OCI-LY1 (cell line): ENCODE results near the gene CDH13.

ENCODE experiments used
- H2AFZ ChIP-seq: fragments of 200-600 bp; sonication (generic), shearing (Covaris generic); 2 replicates; pipeline ENCODE4 v1.6.0; 2014; ENCODE audit warnings: antibody characterized with exemption, mild to moderate bottlenecking, low read length
- H3F3A ChIP-seq: fragments of 200-600 bp; sonication (generic), shearing (Covaris generic); 2 replicates; pipeline ENCODE4 v1.6.0; 2014; ENCODE audit warnings: mild to moderate bottlenecking, antibody characterized with exemption, low read length, moderate library complexity; ENCODE audit not compliant: insufficient read depth
- H3K27ac ChIP-seq: fragments of 200-600 bp; sonication (generic); 2 replicates; pipeline ENCODE4 v1.5.1; 2014; ENCODE audit warnings: low read length, mixed run types, mild to moderate bottlenecking, low read depth; ENCODE audit not compliant: poor library complexity, severe bottlenecking
- H3K27me3 ChIP-seq: fragments of 200-600 bp; sonication (generic); 2 replicates; pipeline ENCODE4 v1.6.0; 2014; ENCODE audit warnings: antibody characterized with exemption, mild to moderate bottlenecking, low read length, moderate library complexity; ENCODE audit not compliant: insufficient read depth
- H3K36me3 ChIP-seq: fragments of 200-600 bp; sonication (generic); 2 replicates; pipeline ENCODE4 v1.6.1; 2014; ENCODE audit warnings: mild to moderate bottlenecking, antibody characterized with exemption, low read length, moderate library complexity, mixed read lengths; ENCODE audit not compliant: insufficient read depth
- H3K4me1 ChIP-seq: fragments of 200-600 bp; sonication (generic); 2 replicates; pipeline ENCODE4 v1.5.1; 2014; ENCODE audit warnings: mild to moderate bottlenecking, low read length, moderate library complexity; ENCODE audit not compliant: insufficient read depth, severe bottlenecking
- H3K4me2 ChIP-seq: fragments of 200-600 bp; sonication (generic), shearing (Covaris generic); 2 replicates; pipeline ENCODE4 v1.6.1; 2014; ENCODE audit warnings: low read length
- H3K4me3 ChIP-seq: fragments of 200-600 bp; sonication (generic); 2 replicates; pipeline ENCODE4 v1.5.1; 2014; ENCODE audit warnings: low read length, low read depth, mild to moderate bottlenecking, mixed read lengths; ENCODE audit not compliant: poor library complexity, severe bottlenecking
- H3K79me2 ChIP-seq: fragments of 200-600 bp; shearing (Covaris generic); 2 replicates; pipeline ENCODE4 v1.6.1; 2016; ENCODE audit warnings: mixed run types, low read length, mixed read lengths; ENCODE audit not compliant: insufficient read depth
- H3K9ac ChIP-seq: fragments of 200-600 bp; sonication (generic), shearing (Covaris generic); 2 replicates; pipeline ENCODE4 v1.6.1; 2014; ENCODE audit warnings: mild to moderate bottlenecking, low read length, mixed read lengths
- H3K9me2 ChIP-seq: fragments of 200-600 bp; sonication (generic), shearing (Covaris generic); 2 replicates; pipeline ENCODE4 v1.6.1; 2014; ENCODE audit warnings: low read depth, mild to moderate bottlenecking, low read length, mixed read lengths
- H3K9me3 ChIP-seq: fragments of 200-600 bp; shearing (Covaris generic); 2 replicates; pipeline ENCODE4 v1.6.1; 2014; ENCODE audit warnings: low read length, mixed read lengths
- H4K20me1 ChIP-seq: fragments of 200-600 bp; sonication (generic), shearing (Covaris generic); 2 replicates; pipeline ENCODE4 v1.6.0; 2016; ENCODE audit warnings: mild to moderate bottlenecking, low read length; ENCODE audit not compliant: insufficient read depth
- CTCF ChIP-seq: fragments of 200-600 bp; sonication (generic), shearing (Covaris generic); IDR thresholded peaks from 2 replicates; pipeline ENCODE4 v1.5.1; 2017; ENCODE audit warnings: mild to moderate bottlenecking, antibody characterized with exemption, low read length, moderate library complexity, mixed read lengths
- EZH2 ChIP-seq: fragments of 200-600 bp; sonication (generic), shearing (Covaris generic); IDR thresholded peaks from 2 replicates; pipeline ENCODE4 v1.8.0; 2017; ENCODE audit warnings: borderline replicate concordance, mixed run types, mild to moderate bottlenecking, antibody characterized with exemption, low read length, moderate library complexity, mixed read lengths

The CDH13 gene

DNA sequence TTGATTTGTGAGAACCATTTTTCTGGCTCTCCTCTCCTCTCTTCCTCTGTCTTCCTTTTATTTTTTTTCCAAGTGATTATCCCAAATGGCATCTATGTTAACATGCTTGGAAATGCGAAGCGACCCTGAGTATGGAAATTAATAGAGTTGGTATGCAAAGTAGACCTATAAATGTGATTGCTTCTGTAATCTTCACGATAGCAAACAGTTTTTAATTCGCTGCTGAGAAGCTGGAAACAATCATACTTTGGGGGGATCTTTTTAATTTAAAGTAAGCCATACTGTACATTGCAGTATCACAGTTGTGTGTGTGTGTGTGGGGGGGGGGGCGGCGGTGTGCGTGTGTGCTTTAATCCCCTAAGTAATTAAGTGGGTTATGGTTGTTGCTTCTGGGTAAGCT, 233.3 kb downstream of the CDH13 start:
- H3K36me3 ChIP-seq, result no peaks in the 10 kb centered on the region
- no peaks in the 10 kb centered on the region for H3K9me2 ChIP-seq
- H3F3A ChIP-seq, result no peaks in the 10 kb centered on the region
- no peaks in the 10 kb centered on the region for H4K20me1 ChIP-seq
- H3K9ac ChIP-seq, result no peak overlapping the region
- no peak overlapping the region for H3K4me2 ChIP-seq
- no peak overlapping the region for H3K27ac ChIP-seq
- no peak overlapping the region for H3K4me3 ChIP-seq
- no peaks in the 10 kb centered on the region for H3K79me2 ChIP-seq
- no peaks in the 10 kb centered on the region for H3K9me3 ChIP-seq
- H3K4me1 ChIP-seq, result no peaks in the 10 kb centered on the region
- no peaks in the 10 kb centered on the region for H3K27me3 ChIP-seq
- TF ChIP-seq EZH2 (no peak), CTCF (no peak)
- no peak overlapping the region for H2AFZ ChIP-seq

DNA sequence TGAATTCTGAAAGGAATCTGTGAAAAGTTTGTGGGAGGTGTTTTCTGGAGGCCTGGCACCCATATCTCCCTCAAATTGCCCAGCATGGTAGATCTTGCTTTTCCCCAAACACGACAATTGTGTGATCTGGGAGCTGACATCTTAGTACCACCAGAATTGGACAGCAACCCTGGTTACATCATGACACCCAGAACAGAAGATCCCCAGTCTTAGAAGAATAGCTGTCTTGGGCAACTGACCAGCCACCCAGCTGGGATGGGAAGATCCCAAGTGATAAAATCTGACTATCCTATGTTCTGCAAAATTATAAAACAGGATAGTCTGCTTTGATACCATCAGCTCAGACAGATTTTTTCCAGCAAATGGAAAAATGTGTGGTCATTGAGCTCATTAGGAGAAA, 235.3 kb downstream of the CDH13 start:
- Histone ChIP-seq H3K4me2 (no peak overlapping the region), H3K36me3 (no peaks in the 10 kb centered on the region), H3K9me2 (no peaks in the 10 kb centered on the region), H3F3A (no peaks in the 10 kb centered on the region), H3K79me2 (no peaks in the 10 kb centered on the region), H3K4me1 (no peaks in the 10 kb centered on the region), H3K27ac (no peak overlapping the region), H2AFZ (no peak overlapping the region), H3K9me3 (no peaks in the 10 kb centered on the region), H4K20me1 (no peaks in the 10 kb centered on the region), H3K27me3 (no peaks in the 10 kb centered on the region), H3K9ac (no peak overlapping the region), H3K4me3 (no peak overlapping the region)
- no peak for TF ChIP-seq CTCF
- no peak for TF ChIP-seq EZH2

DNA sequence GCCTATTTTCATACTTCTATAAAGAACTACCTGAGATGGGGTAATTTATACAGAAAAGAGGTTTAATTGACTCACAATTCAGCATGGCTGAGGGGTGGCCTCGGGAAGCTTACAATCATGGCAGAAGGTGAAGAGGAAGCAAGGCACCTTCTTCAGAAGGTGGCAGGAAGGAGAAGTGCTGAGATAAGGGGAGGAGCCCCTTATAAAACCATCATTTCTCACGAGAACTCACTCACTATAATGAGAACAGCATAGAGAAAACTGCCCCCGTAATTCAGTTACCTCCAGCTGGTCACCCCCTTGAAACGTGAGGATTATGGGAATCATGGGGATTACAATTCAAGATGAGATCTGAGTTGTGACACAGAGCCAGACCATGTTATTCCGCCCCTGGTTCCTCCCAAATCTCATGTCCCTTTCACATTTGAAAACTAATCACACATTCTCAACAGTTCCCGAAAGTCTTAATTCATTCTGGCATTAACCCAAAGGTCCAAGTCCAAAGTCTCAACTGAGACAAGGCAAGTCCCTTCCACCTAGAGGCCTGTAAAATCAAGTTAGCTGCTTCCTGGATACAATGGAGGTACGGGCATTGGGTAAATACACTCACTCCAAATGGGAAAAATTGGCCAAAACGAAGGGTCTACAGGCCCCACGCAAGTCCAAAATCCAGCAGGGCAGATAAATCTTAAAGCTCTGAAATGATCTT, 237.7 kb downstream of the CDH13 start:
- no peak overlapping the region for H3K4me3 ChIP-seq
- H3K36me3 ChIP-seq, result no peaks in the 10 kb centered on the region
- no peak overlapping the region for H3K9ac ChIP-seq
- no peaks in the 10 kb centered on the region for H3K27me3 ChIP-seq
- H3K27ac ChIP-seq, result no peak overlapping the region
- no peaks in the 10 kb centered on the region for H3K79me2 ChIP-seq
- H4K20me1 ChIP-seq, result no peaks in the 10 kb centered on the region
- H2AFZ ChIP-seq, result no peak overlapping the region
- no peak for TF ChIP-seq EZH2
- no peak for TF ChIP-seq CTCF
- no peaks in the 10 kb centered on the region for H3K4me1 ChIP-seq
- H3K4me2 ChIP-seq, result no peak overlapping the region
- no peaks in the 10 kb centered on the region for H3K9me3 ChIP-seq
- H3K9me2 ChIP-seq, result no peaks in the 10 kb centered on the region
- no peaks in the 10 kb centered on the region for H3F3A ChIP-seq
